Measurements from ENCODE around the gene LRRC7.
"Not testable (repeated sequence)": the region's sequence is repeated elsewhere in the genome, so short reads cannot be mapped to it uniquely, and the experiment has no call there.

Gene LRRC7

DNA sequence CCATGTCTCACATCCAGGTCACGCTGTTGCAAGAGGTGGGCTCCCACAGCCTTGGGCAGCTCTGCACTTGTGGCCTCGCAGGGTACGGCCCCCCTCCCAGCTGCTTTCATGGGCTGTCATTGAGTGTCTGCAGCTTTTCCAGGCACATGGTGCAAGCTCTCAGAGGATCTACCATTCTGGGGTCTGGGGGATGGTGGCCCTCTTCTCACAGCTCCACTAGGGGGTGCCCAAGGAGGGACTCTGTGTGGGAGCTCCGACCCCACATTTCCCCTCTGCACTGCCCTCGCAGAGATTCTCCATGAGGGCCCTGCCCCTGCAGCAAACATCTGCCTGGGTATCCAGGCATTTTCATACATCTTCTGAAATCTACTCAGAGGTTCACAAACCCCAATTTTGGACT is 219.4 kb downstream of the LRRC7 start:
- no peak for DNase-seq

DNA sequence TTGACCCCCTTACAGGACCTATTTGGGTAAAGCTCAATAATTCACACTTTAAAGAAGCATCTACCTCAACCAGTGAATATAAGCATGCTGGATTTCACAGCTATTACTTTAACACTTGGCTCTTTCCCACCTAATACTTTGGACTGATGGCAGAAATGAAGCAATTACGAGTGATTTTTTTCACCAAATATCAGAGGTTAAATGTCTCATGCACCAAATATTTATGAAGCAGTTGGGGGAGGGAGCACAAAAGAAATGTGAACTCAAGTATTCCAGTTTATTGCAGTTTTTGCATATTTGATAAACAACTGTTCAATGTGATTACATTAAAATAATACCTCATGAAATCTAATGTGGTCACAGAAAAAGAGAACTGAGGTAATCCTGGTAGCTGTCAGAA is 223.6 kb downstream of the LRRC7 start:
- no peak for DNase-seq

DNA sequence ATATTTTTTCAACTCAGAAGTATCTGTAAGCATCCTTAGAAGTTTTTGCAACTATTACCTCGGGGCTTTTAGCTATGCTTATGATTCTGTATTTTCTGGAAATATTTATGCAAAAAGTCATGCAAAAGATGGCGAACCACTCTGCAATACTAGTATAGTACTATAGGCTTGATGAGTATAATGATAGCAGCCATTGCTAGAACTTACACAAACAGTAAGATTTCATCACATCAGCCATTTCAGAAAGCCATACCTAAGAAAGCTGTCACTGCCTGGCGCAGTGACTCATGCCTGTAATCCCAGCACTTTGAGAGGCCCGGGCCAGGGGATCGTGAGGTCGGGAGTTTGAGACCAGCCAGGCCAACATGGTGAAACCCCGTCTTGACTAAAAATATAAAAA is 227.1 kb downstream of the LRRC7 start:
- DNase-seq = no peak

DNA sequence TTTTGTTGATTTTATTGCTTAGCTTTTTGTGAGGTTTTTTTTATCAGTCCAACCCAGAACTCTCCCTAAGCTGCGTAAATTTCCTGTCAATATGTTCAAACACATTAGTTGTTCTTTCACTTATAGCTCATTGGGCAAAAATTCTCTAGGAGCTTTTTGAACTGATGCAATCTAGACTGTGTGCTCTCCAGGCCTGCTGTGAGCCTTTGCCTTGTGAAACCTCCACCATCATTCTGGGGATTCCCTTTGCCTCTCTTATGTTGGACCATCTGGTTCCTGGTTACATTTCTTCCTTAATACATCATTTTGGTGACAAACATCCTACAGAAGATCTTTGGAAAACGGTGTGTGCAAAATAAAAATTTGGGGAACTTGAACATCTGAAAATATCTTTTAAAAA is 247.2 kb downstream of the LRRC7 start:
- no peak for DNase-seq

DNA sequence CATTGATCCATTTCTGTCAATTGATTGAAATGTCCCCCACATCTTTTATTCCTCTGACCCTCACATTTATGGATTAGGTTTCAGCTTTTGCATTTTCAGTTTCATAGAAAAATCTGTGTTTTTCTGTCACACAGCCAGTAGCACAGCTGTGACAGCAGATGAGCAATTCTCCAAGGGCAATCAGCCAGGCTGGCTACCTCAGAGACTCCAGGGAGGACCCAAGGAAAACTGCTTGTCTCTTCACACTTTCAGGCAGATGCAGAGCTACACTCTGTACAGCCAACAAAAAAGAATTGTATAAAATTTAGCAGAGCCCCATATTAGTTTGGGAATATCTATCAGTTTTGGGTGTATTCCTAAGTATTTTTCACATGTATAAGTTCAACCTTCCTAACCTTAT is 257.2 kb downstream of the LRRC7 start:
- DNase-seq = no peak

DNA sequence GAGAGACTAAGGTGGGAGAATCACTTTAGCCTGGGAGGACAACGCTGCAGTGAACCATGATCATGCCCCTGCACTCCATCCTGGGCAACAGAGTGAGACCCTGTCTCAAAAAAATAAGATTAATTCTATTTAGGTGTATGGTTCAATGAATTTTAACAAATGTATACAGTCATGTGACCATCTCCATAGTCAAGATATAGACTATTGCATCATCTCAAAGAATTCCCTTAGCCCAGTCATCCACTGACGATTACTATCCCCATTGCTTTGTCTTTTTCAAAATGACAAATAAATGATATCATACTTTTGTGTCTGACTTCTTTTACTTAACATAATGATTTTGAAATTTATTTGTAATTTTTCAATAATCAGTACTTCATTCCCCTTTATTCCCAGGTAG is 260.0 kb downstream of the LRRC7 start:
- DNase-seq = no peak

DNA sequence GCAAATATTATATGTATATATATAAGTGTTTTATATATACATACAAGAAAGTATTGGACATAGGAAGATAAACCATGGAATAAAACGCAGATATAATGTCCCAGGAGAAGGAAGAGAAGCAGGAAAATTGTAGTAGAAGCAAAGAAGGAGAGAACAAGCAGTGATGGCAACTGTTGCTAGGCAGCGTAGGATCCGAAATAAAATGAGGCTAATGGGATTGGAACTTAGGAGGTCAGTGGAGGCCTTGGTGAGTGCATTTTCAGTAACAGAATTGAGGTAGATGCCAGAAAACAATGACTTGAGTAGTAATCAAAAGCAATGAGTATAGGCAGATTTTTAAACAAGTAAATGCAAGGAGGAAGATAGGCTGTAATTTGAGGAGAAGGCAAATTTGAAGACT is 265.8 kb downstream of the LRRC7 start:
- DNase-seq = no peak

DNA sequence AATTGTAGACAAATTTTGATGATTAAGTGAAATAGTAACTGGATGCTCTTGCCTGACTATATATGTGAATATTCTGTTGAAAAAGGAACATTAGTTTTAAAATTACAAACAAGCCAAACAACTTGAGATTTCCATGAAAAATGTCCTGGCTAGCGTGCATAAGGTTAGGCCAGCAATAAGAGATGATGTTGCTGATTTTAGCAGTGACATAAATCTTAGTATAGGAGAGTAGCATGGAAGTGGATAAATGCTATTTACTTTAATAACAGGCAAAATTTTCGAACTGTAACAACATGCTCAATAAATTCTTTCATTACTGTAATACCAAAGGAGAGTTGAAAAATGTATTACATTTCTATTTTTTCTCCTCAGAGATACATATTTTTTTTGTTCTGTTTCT is 266.6 kb downstream of the LRRC7 start:
- no peak for DNase-seq

DNA sequence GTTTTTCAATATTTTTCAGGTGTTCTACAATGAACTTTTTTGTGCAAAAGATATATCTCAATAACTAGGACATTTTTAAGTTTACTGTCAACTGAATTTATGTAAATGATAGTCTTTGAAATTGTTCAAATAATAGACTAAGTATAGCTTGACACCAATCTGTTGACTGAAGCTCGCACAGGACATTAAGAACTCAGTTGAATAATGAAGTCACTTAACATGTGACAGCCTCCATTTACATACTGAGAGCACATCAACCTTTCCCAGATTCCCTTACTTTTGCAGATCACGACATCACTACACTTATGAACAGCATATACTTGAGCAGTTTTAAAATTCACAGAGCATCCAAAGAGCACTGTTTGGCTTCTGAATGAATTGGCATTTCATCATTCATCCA is 268.2 kb downstream of the LRRC7 start:
- DNase-seq = no peak

DNA sequence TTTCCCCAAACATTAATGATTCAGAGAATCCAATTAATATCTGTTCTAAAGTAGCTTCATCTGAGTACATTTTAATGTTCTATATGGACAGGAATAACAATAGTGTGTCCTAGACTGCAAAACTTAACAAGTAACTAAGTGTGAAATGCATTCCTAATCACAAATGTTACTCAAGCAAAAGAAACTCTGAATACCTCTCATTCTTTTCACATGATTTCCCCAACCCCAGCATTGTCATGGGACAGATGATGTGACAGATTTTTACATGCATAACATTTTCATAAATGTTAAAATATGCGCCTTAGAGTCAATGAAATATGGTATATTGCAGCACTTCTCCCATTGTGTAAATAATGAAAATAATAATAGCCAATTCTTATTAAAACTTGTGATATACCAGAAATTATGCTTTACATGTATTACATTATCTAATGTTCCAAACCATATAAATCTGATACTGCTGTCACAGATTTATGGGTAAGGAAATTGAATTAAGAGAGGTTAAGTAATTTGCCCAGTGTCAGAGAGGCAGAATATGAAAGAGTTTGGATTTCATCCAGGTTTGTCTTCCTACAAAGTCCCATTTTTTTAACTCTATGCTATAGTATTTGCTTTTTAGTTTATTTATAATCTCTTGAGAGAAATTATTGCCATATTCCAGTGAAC is 269.4 kb downstream of the LRRC7 start:
- DNase-seq = no peak

DNA sequence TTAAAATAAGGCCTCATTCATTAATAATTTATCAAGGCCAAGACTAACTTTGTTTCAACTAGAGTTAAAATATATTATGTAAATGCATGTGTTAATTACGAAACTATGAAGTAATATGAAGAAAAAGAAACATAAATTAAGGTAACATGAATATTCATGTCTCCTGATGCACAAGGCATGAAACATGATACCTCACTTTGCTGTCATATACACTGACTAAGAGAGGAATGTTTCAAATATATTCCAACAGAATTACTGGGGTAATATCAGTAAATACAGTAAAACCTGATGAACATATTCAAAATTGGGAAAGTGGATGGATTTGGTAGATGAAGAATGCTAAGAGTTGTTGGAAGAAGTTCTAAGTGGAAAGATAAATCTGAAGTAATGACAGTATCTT is 274.6 kb downstream of the LRRC7 start:
- DNase-seq = no peak

DNA sequence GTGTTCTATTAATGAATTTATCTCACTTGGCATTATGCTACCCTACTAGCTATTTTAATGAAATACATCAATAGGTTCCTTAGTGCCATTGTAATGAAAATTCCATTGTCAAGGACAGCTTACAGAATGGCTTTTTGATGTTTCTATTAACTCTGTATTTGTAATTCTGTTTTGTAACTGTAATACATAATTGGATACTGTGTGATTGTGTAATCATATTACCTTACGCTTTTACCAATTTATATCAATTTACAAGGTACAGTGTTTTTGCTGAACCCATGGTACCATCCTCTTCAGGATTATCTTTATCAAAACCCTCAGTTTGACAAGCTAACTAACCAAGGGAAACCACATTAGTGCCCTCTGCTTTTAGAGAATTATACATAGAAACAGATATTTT is 277.9 kb downstream of the LRRC7 start:
- no peak for DNase-seq

DNA sequence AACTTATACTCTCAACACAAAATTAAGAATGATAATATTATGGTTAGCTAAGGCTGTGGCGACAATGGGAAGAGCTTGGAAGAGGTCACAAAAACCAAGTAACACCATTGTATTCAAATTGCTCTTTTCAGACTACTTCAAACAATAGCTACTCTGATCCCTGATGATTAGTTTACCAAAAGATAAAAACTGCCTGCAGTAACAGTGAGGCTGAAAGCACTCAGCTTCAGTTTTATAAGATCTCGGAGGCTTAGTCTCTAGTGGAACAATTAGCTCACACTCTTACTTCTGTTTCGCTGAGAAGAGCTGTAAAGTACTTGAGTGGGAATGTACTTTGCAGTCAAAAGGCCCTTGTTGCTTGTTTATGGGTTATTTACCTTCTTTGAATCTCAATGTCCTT is 278.5 kb downstream of the LRRC7 start:
- no peak for DNase-seq

DNA sequence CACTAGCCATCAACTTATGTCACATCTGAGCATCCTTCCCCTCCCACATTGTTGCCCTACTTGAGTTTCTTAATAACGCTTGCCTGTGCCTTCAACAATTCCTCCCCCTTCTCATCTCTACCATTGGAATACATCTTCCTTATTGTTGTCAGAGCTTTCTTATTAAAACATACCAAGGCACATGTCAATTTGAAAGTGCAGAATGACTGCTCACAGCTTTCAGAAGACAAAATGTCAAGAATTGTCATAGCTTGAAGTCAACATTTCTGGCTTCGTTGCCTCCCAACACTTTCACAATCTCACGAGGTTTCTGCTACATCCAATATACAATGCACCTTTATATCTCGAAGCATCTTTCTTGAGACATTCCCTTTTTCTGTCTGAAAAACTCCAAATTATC is 279.9 kb downstream of the LRRC7 start:
- DNase-seq = no peak

DNA sequence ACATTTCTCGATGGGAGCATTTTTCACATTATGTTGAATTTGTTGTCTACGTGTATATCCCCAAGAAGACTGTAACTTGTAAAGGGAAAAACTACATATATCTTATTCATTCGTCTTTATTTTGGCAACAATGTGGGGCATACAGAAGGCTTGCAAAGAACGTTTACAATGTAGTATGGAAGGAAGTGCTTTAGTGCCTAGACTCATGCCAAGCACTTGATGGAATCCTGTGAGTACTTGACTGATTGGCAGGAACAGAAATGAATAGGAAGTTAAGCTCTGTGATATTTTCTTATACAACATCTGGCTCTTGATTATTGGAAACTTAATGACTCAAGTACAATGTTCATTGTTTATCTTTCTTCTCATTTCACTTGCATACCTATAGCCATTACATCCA is 284.4 kb downstream of the LRRC7 start:
- no peak for DNase-seq

DNA sequence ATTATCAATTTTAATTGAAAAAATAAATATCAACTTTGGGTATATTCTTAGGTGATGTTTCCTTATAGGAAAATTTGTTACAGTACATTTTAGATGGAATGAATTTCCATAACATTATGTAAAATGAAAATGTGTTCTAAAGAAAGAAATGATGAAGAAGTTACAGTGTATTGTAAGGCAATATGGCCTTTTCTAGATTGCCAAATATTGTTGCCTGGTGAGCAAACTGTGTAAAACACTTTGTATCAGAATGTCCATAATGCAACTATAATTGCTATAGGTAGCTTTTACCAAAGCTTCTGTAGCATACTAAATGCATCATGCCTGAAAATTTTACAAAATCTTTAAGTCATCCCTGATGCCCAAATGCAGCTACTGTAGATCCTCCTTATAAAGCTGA is 285.0 kb downstream of the LRRC7 start:
- no peak for DNase-seq

DNA sequence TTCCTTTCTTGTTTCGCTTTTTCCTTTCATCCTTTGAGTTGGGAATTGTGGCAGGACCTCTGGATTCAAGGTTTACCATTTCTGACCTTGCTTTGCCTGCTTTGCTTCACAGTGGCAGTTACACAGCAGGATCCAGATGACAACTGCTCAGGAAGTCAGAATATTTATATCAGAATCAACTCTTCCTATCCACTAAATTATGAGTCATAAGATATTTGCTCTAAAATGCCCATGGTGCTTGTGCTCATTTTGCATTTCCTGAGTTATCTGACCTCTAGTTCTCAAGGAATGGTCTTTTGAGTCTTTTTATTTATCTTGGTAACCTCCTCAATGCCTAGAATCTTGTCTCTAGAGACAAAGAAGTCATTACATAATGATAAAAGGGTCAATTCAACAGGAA is 290.8 kb downstream of the LRRC7 start:
- DNase-seq = no peak

DNA sequence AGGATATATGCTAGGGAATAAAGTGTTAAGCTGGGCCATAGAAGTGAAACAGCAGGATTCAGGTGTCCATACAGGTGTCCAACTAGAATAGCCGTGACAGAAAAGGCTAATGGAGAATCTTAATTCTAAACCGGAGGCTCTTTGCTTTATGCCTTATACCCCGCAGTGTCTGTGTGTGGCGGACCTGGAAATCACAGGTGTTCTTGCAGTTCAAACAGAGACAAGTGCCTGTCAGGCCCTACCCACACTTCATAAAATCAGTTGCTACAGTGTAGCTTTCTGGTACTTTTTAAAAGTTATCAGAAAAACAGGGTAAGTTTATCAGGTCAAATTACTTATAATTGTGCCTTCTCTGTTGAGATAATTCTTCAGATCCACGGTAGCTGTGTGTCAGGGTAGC is 293.9 kb downstream of the LRRC7 start:
- no peak for DNase-seq

DNA sequence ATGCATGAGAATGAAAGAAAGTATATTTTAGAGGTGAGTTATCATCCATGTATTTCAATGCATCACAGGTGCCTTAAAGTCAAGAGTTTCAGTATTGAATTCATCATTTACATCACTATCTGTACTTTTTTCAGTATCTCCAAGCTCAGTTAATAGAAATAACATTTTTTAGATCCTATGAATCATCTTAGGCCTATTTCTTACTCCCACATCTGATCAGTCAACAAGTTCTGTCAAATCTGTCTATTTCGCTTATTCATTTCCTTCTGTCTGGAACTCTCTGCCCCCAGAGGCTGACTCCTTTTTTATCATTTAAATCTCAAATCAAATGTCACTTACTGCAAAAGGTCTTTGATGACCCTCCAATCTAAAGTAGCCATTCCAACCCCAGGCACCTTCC is 295.2 kb downstream of the LRRC7 start:
- DNase-seq = no peak

DNA sequence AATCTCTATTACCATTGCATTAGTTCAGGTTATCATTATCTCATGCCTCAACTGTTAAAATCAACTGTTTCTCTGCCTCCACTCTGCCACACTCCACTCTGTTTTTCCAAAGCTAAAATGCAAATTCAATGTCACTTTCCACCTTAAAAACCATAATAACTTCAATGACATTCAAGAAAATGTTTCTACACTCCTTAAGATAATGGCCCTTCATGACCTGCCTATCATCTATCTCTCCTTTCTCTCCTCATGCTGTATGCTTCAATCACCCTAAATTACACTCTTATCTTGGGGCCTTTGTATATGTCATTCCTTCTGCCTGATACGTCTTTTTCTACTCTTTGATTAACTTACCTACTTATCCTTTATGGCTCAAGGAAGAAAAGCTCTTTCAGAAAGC is 296.0 kb downstream of the LRRC7 start:
- no peak for DNase-seq

DNA sequence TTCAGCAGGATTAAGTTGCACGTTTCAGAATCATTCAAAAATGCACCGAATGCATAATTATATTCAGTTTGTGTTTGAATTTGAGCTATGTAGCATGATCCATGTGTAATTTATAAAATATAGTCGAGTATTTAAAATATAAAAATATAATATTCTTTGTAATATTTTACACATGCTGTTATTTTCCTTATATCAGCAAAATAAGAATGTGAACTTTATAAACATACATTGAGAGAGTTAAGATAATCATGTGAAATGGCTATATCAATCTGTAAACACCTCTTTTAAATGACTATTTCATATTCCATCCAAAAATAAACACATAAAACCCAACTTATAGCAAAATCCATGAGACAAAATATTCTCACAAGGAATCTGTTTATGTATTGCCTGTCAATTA is 303.7 kb downstream of the LRRC7 start:
- no peak for DNase-seq

DNA sequence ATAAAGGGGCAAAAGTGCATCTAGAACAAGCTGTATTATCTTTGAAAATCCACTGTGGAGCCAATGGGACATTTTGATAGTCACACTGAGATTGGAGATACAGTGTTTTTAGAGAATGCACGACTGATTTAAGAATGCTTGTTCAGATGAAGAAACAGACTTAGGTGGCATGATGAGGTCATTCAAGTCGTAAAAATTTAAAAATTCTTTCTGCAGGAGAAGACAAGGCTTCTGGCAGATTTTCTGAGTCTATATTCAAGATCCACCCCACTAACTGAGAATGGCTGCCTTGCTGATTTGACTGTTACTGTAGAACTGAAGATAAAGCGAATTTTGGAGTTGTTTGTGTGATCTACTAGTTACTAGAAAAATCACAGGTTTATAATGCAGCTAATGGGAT is 310.6 kb downstream of the LRRC7 start:
- no peak for DNase-seq

DNA sequence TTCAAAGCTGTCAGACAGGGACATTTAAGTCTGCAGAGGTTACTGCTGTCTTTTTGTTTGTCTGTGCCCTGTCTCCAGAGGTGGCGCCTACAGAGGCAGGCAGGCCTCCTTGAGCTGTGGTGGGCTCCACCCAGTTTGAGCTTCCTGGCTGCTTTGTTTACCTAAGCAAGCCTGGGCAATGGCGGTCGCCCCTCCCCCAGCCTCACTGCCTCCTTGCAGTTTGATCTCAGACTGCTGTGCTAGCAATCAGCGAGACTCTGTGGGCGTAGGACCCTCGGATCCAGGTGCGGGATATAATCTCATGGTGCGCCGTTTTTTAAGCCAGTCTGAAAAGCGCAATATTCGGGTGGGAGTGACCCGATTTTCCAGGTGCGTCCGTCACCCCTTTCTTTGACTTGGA is 320.3 kb downstream of the LRRC7 start:
- DNase-seq = not testable (repeated sequence)

DNA sequence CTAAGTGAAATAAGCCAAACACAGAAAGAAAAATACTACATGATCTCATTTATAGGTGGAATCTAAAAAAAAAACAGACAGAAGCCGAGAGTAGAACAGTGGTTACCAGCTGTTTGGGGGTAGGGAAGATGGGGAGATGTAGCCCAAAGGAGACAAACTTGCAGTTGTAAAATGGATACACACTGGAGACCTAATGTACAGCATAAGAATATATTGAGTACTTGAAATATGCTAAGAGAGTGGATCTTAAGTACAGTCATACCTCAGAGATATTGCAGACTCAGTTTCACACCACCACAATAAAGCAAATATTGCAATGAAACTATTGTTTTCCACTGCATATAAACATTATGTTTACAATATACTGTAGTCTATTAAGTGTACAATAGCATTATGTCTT is 320.9 kb downstream of the LRRC7 start:
- DNase-seq = no peak

DNA sequence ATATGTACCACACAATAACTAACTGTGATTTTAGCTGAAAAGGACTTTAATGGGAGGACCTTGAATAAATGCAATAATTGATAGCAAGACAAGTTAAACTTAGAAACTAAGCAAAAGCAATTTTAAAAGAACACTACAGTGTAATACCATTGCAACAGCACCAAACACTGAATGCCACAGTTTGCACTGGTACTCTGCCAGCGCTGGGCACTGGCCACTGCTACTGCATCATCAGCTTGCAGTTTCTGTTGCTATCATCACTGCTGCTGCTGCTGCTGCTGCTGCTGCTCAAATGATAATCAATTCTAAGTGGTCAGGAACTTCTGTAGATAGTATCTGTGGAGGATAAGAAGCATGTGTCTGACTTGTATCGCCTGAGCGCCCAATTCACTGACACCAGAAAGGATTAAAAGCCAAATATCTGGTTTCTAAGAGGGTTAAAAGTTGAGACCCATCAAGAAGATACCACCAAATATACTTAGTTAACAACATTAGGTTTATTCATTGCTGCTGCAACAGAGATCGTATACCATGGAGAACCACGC is 330.8 kb downstream of the LRRC7 start:
- no peak for DNase-seq

All from NCI-H1417 treated with DMSO at 0.1 percent for 48 hours (cell line).